IMR-90 (cell line): ENCODE data around the gene CHRNA3. TPM values are rescaled to one million over a fixed set of nuclear protein-coding genes. Genes with fewer than 3 reads are reported as not detected.

Source experiments
- ATAC-seq: fragments of 200-7000 bp; cut with Tn5 transposase; 2 replicates; pipeline ENCODE4 v1.9.1; 2020; ENCODE audit warnings: low read depth, mild to moderate bottlenecking, moderate library complexity
- BruUV-seq: library from RNA; stranded (reverse); fragments of 400-500 nt; replicated peaks from 2 replicates; lab custom pipeline; 2021; lab: Mats Ljungman, UMichigan
- CTCF ChIA-PET: fragments of 300-600 bp; formaldehyde crosslinking; extraction: SDS; loops from one replicate; lab custom pipeline; 2021; ENCODE audit warnings: antibody characterized with exemption; lab: Yijun Ruan, JAX
- POLR2A ChIA-PET: fragments of 300-600 bp; sonication (Branson Sonifier 250); formaldehyde crosslinking; loops from one replicate; lab custom pipeline; 2022; ENCODE audit warnings: antibody characterized with exemption; ENCODE audit not compliant: unreplicated experiment; lab: Charles Lee
- DNase-seq: peaks from one replicate; pipeline ENCODE4 v3.0.0; 2013
- H2AFZ ChIP-seq: replicated peaks from 2 replicates; pipeline ENCODE3; 2013; ENCODE audit warnings: low read length, mild to moderate bottlenecking; ENCODE audit not compliant: poor library complexity
- H2AK5ac ChIP-seq: 2 replicates; pipeline ENCODE4 v1.6.1; 2013; ENCODE audit warnings: low read depth, low read length, inconsistent platforms
- H2AK9ac ChIP-seq: replicated peaks from 2 replicates; pipeline ENCODE3; 2013; ENCODE audit warnings: mild to moderate bottlenecking, low read depth, low read length, moderate library complexity; ENCODE audit not compliant: poor library complexity
- H2BK120ac ChIP-seq: 2 replicates; pipeline ENCODE4 v1.6.1; 2013; ENCODE audit warnings: low read depth, low read length, inconsistent platforms
- H2BK15ac ChIP-seq: 3 replicates; pipeline ENCODE4 v1.6.1; 2013; ENCODE audit warnings: low read depth, low read length, inconsistent platforms
- H2BK20ac ChIP-seq: 2 replicates; pipeline ENCODE4 v1.6.1; 2013; ENCODE audit warnings: low read depth, mild to moderate bottlenecking, inconsistent platforms, low read length, moderate library complexity
- H2BK5ac ChIP-seq: 2 replicates; pipeline ENCODE4 v1.6.1; 2013; ENCODE audit warnings: mild to moderate bottlenecking, low read depth, low read length, inconsistent platforms; ENCODE audit not compliant: poor library complexity, severe bottlenecking
- H3K14ac ChIP-seq: replicated peaks from 2 replicates; pipeline ENCODE4 v1.6.1; 2013; ENCODE audit warnings: low read depth, low read length, inconsistent platforms
- H3K18ac ChIP-seq: 2 replicates; pipeline ENCODE4 v1.6.1; 2013; ENCODE audit warnings: low read depth, low read length, control low read depth
- H3K23ac ChIP-seq: 2 replicates; pipeline ENCODE4 v1.6.1; 2013; ENCODE audit warnings: low read depth, low read length, inconsistent platforms
- H3K27ac ChIP-seq: 2 replicates; pipeline ENCODE4 v1.5.1; 2013; ENCODE audit warnings: mild to moderate bottlenecking, control low read depth, low read length; ENCODE audit not compliant: insufficient read depth
- H3K27me3 ChIP-seq: 2 replicates; pipeline ENCODE4 v1.6.1; 2013; ENCODE audit warnings: low read length; ENCODE audit not compliant: control insufficient read depth, insufficient read depth
- H3K36me3 ChIP-seq: 2 replicates; pipeline ENCODE4 v1.6.1; 2013; ENCODE audit warnings: low read length, mixed read lengths; ENCODE audit not compliant: control insufficient read depth, insufficient read depth
- H3K4ac ChIP-seq: 2 replicates; pipeline ENCODE4 v1.6.1; 2013; ENCODE audit warnings: low read depth, low read length, inconsistent platforms
- H3K4me1 ChIP-seq: 2 replicates; pipeline ENCODE4 v1.6.1; 2013; ENCODE audit warnings: low read length, mixed read lengths; ENCODE audit not compliant: control insufficient read depth, insufficient read depth
- H3K4me2 ChIP-seq: 2 replicates; pipeline ENCODE4 v1.6.1; 2013; ENCODE audit warnings: low read depth, mild to moderate bottlenecking, control low read depth, low read length, moderate library complexity
- H3K4me3 ChIP-seq: 2 replicates; pipeline ENCODE4 v1.5.1; 2013; ENCODE audit warnings: low read depth, mild to moderate bottlenecking, control low read depth, low read length, moderate library complexity; ENCODE audit not compliant: insufficient read depth
- H3K56ac ChIP-seq: 2 replicates; pipeline ENCODE4 v1.6.1; 2013; ENCODE audit warnings: low read length, inconsistent platforms; ENCODE audit not compliant: insufficient read depth; ENCODE audit errors: extremely low read depth
- H3K79me1 ChIP-seq, 2 experiments: 2 replicates each; pipeline ENCODE4 v1.6.1; 2013; ENCODE audit warnings: low read length in 2 of 2, inconsistent platforms in 1 of 2, low read depth in 1 of 2
- H3K9ac ChIP-seq: 2 replicates; pipeline ENCODE4 v1.6.1; 2013; ENCODE audit warnings: low read depth, low read length, control low read depth
- H3K9me1 ChIP-seq: 2 replicates; pipeline ENCODE4 v1.6.1; 2013; ENCODE audit warnings: low read length, inconsistent platforms; ENCODE audit not compliant: insufficient read depth
- H3K9me3 ChIP-seq: 2 replicates; pipeline ENCODE4 v1.6.1; 2013; ENCODE audit warnings: low read length; ENCODE audit not compliant: control insufficient read depth, insufficient read depth
- H4K20me1 ChIP-seq: 2 replicates; pipeline ENCODE4 v1.6.1; 2013; ENCODE audit warnings: low read length, inconsistent platforms; ENCODE audit not compliant: insufficient read depth
- H4K5ac ChIP-seq: 2 replicates; pipeline ENCODE4 v1.6.1; 2013; ENCODE audit warnings: mild to moderate bottlenecking, low read depth, low read length, control low read depth
- H4K8ac ChIP-seq, 2 experiments: 2 replicates each; pipeline ENCODE4 v1.6.1; 2013; ENCODE audit warnings: low read depth in 2 of 2, low read length in 2 of 2, control low read depth in 1 of 2, inconsistent platforms in 1 of 2
- H4K91ac ChIP-seq: 2 replicates; pipeline ENCODE4 v1.6.1; 2013; ENCODE audit warnings: low read depth, low read length, inconsistent platforms; ENCODE audit not compliant: insufficient read depth
- ELK1 ChIP-seq: fragments of 150-350 bp; IDR thresholded peaks from 2 replicates; pipeline ENCODE4 v1.6.1; 2016; ENCODE audit warnings: low read depth, mild to moderate bottlenecking, low read length, moderate library complexity, borderline replicate concordance
- MAFK ChIP-seq: IDR thresholded peaks from 2 replicates; pipeline ENCODE4 v1.6.1; 2012; ENCODE audit warnings: low read depth, low read length, improper control_type of control experiment
- RFX5 ChIP-seq: IDR thresholded peaks from 2 replicates; pipeline ENCODE4 v1.8.0; 2012; ENCODE audit warnings: low read depth, mild to moderate bottlenecking, low read length, moderate library complexity
- WGBS, 2 experiments: methylation state at CpG; one replicate each; pipeline versions ENCODE4 v1.1.5 to v1.1.7; 2013; ENCODE audit warnings: missing lambda C conversion rate in 2 of 2; ENCODE audit not compliant: insufficient read length in 1 of 2; ENCODE audit errors: extremely low coverage in 2 of 2; 5-methylcytosine and 5-hydroxymethylcytosine counted together
- dilution Hi-C: fragments of 300-500 bp; cut with HindIII; formaldehyde crosslinking; loops from one replicate; pipeline ENCODE4 v1.14.3; 2018; ENCODE audit warnings: low sequenced_read_pairs; ENCODE audit not compliant: unreplicated experiment
- in situ Hi-C: fragments of 300-500 bp; cut with MboI; formaldehyde crosslinking; loops from 3 replicates; pipeline ENCODE4 v1.14.3; 2019; ENCODE audit warnings: low sequenced_read_pairs, inconsistent platforms, mixed read lengths
- intact Hi-C: fragments of 100-400 bp; cut with micrococcal nuclease; formaldehyde crosslinking; loops from 2 replicates; pipeline ENCODE4 v1.10.0; 2022
- polyA plus RNA-seq, 3 experiments: library from polyadenylated mRNA; depleted of rRNA; stranded (reverse); fragments of >200 nt; gene quantifications; 2 replicates each; pipeline ENCODE4 v1.2.3, GENCODE V29; 2012; ENCODE audit warnings: low replicate concordance in 1 of 3
- total RNA-seq: library from RNA; depleted of rRNA; stranded (reverse); fragments of >200 nt; gene quantifications from 2 replicates; pipeline ENCODE4 v1.2.3, GENCODE V29; 2012

Gene CHRNA3
- total and polyA plus RNA-seq, 2 of the 4 experiments (the other 2 are of a cell fraction) = not detected

- no TSS peak for BruUV-seq
- in situ Hi-C loops = no loop called here
- POLR2A ChIA-PET = no interaction called here
These were observed 4.1 kb upstream of the CHRNA3 start for GRCh38 chr15:78624651-78625590.

More at GRCh38 chr15:78624651-78625590, 4.1 kb upstream of the CHRNA3 start:
- Histone ChIP-seq H4K5ac (no peak overlapping the region), H3K18ac (no peak overlapping the region), H2BK15ac (no peak overlapping the region), H3K9me3 (no peaks in the 10 kb centered on the region), H3K4ac (no peak overlapping the region), H2AK5ac (no peak overlapping the region), H2BK20ac (no peak overlapping the region), H3K9ac (no peak overlapping the region), H3K23ac (no peak overlapping the region), H2AFZ (no peak overlapping the region), H2BK5ac (no peak overlapping the region), H4K91ac (no peak overlapping the region), H3K9me1 (no peaks in the 10 kb centered on the region), H3K14ac (no peak overlapping the region), H3K56ac (no peak overlapping the region), H3K79me1 (no peaks in the 10 kb centered on the region), H3K4me2 (no peak overlapping the region), H2AK9ac (no peak overlapping the region), H3K4me3 (no peak overlapping the region), H3K27me3 (peaks cover 72% of the 10 kb centered on the region), H4K8ac (no peak overlapping the region), H3K4me1 (no peaks in the 10 kb centered on the region), H4K20me1 (no peaks in the 10 kb centered on the region), H2BK120ac (no peak overlapping the region), H3K27ac (no peak overlapping the region), H3K36me3 (no peaks in the 10 kb centered on the region)
- ATAC-seq (no peak), DNase-seq (no peak)
- intact Hi-C loops = no loop called here
- CTCF ChIA-PET = interaction anchor here (0.6 kb wide), 1 partner anchor 549 kb away, joined by 3 read pairs; no protein-coding TSS in a partner anchor
- TF ChIP-seq RFX5 (no peak), ELK1 (no peak), MAFK (no peak)
- 58% methylated on average over 7 of the region's 17 CpGs; no CpG with 5 or more reads in 1 of the 2 experiments for WGBS, 2 experiments
- dilution Hi-C loops = no loop called here
